SK-N-SH (cell line): ENCODE data around the gene RAB30.

Experiments used
- CTCF ChIP-seq: fragments of 200-600 bp; sonication (generic); IDR thresholded peaks from 2 replicates; pipeline ENCODE4 v1.6.1; 2017; ENCODE audit warnings: antibody characterized with exemption, mild to moderate bottlenecking, moderate library complexity
- EP300 ChIP-seq, 2 experiments: IDR thresholded peaks; 2 replicates each; pipeline versions ENCODE4 v1.4.0 to v1.6.1; 2012; ENCODE audit warnings: borderline replicate concordance in 1 of 2, low read depth in 1 of 2, low read length in 1 of 2
- NFIC ChIP-seq: IDR thresholded peaks from 2 replicates; pipeline ENCODE4 v1.4.0; 2012; ENCODE audit warnings: borderline replicate concordance
- POLR2AphosphoS5 ChIP-seq: IDR thresholded peaks from 2 replicates; pipeline ENCODE4 v1.6.1; 2012; ENCODE audit warnings: low read depth, low read length
- RAD21 ChIP-seq: IDR thresholded peaks from 2 replicates; pipeline ENCODE4 v1.6.1; 2012; ENCODE audit warnings: mild to moderate bottlenecking, low read length
- TCF12 ChIP-seq: IDR thresholded peaks from 2 replicates; pipeline ENCODE4 v1.4.0; 2012
- YY1 ChIP-seq: IDR thresholded peaks from 2 replicates; pipeline ENCODE4 v1.4.0; 2012; ENCODE audit warnings: low read depth, mild to moderate bottlenecking

- TF ChIP-seq CTCF = no peak
- no peak for TF ChIP-seq POLR2AphosphoS5
- TF ChIP-seq EP300 (IDR thresholded peaks at IDR 0.05; ENCODE audit: borderline replicate concordance in 1 of 2, low read depth in 1 of 2, low read length in 1 of 2) = no peak
- TF ChIP-seq YY1 = no peak
- TF ChIP-seq RAD21 = no peak
- TF ChIP-seq TCF12 = no peak
- TF ChIP-seq NFIC = no peak
Observed at GRCh38 chr11:83039566-83039965, 32.1 kb downstream of the RAB30 start.
